Lower lobe of right lung (tissue), 2 donors: ENCODE results near the gene PRMT9. TPM values are rescaled to one million over a fixed set of nuclear protein-coding genes. Genes with fewer than 3 reads are reported as not detected.

Experiments used
- ATAC-seq, 2 donors: fragments of 200-7000 bp; cut with Tn5 transposase; one replicate each; pipeline ENCODE4 v1.9.1; 2020 to 2022; ENCODE audit warnings: mild to moderate bottlenecking in 2 of 2, moderate library complexity in 2 of 2
- DNase-seq: peaks from one replicate; pipeline ENCODE4 v3.0.0-alpha.2; 2020
- H3K27ac ChIP-seq: fragments of 200-600 bp; one replicate; pipeline ENCODE4 v1.8.0; 2022
- H3K27me3 ChIP-seq: fragments of 200-600 bp; one replicate; pipeline ENCODE4 v1.8.0; 2022; ENCODE audit warnings: low read depth
- H3K36me3 ChIP-seq: fragments of 200-600 bp; one replicate; pipeline ENCODE4 v1.8.0; 2022; ENCODE audit warnings: mild to moderate bottlenecking
- H3K4me1 ChIP-seq: fragments of 200-600 bp; one replicate; pipeline ENCODE4 v1.8.0; 2022
- H3K4me3 ChIP-seq: fragments of 200-600 bp; one replicate; pipeline ENCODE4 v1.8.0; 2022; ENCODE audit warnings: mild to moderate bottlenecking
- H3K9me3 ChIP-seq: fragments of 200-600 bp; one replicate; pipeline ENCODE4 v1.8.0; 2022
- intact Hi-C: fragments of 100-400 bp; cut with DNase I; formaldehyde crosslinking; loops from one replicate; pipeline ENCODE4 v1.11.0; 2022
- total RNA-seq: library from RNA; stranded (reverse); fragmentation: NEBNext Ultra II Directional; extraction: Animal tissue kit (Norgen Biotek cat#: 25700); gene quantifications from one replicate; pipeline ENCODE4 v1.2.1, GENCODE V29; 2021
- TF ChIP-seq, protein P1 (sequence below): fragments of 200-600 bp; IDR thresholded peaks from one replicate; pipeline ENCODE4 v1.8.0; 2022; ENCODE audit warnings: antibody characterized with exemption, mild to moderate bottlenecking
- donor health status: DM: no; HTN: yes; CAD: no; lungs with severe emphysema.

PRMT9 gene
- total RNA-seq, 1 donor from 2014 or later: 9.4 TPM

DNA sequence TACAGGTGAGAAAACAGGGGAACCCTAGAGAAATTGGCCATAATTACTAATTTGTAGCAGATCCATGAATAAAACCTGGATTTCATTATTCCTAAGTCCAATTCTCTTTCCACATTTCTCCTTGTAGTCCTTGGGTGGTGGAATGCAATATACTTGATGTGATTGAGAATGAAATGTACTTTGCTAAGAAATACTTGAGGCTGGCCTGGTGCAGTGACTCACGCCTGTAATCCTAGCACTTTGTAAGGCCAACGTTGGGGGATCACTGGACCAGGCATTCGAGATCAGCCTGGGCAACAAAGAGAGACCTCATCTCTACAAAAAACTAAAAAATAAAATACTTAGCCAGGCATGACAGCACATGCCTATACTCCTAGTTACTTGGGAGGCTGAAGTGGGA lies 50.9 kb downstream of the PRMT9 start:
- H3K36me3 ChIP-seq: peaks cover 98% of the 10 kb centered on the region
- DNase-seq (no peak), ATAC-seq (peak in 1 of 2 donors; percentile 64)
- TF ChIP-seq, protein P1, sequence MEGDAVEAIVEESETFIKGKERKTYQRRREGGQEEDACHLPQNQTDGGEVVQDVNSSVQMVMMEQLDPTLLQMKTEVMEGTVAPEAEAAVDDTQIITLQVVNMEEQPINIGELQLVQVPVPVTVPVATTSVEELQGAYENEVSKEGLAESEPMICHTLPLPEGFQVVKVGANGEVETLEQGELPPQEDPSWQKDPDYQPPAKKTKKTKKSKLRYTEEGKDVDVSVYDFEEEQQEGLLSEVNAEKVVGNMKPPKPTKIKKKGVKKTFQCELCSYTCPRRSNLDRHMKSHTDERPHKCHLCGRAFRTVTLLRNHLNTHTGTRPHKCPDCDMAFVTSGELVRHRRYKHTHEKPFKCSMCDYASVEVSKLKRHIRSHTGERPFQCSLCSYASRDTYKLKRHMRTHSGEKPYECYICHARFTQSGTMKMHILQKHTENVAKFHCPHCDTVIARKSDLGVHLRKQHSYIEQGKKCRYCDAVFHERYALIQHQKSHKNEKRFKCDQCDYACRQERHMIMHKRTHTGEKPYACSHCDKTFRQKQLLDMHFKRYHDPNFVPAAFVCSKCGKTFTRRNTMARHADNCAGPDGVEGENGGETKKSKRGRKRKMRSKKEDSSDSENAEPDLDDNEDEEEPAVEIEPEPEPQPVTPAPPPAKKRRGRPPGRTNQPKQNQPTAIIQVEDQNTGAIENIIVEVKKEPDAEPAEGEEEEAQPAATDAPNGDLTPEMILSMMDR: no peak
- no peak overlapping the region for H3K27ac ChIP-seq
- no peaks in the 10 kb centered on the region for H3K4me1 ChIP-seq
- intact Hi-C loops: no loop called here
- no peaks in the 10 kb centered on the region for H3K27me3 ChIP-seq
- H3K9me3 ChIP-seq: no peaks in the 10 kb centered on the region
- H3K4me3 ChIP-seq: no peak overlapping the region

- Histone ChIP-seq H3K4me3 (no peak overlapping the region), H3K9me3 (no peaks in the 10 kb centered on the region), H3K27ac (no peak overlapping the region), H3K27me3 (no peaks in the 10 kb centered on the region), H3K36me3 (peaks cover 98% of the 10 kb centered on the region), H3K4me1 (no peaks in the 10 kb centered on the region)
- ATAC-seq (no peak), DNase-seq (no peak)
- intact Hi-C loops: no loop called here
- TF ChIP-seq, protein P1: no peak
Measured at GRCh38 chr4:147629783-147630730, 53.9 kb downstream of the PRMT9 start.

DNA sequence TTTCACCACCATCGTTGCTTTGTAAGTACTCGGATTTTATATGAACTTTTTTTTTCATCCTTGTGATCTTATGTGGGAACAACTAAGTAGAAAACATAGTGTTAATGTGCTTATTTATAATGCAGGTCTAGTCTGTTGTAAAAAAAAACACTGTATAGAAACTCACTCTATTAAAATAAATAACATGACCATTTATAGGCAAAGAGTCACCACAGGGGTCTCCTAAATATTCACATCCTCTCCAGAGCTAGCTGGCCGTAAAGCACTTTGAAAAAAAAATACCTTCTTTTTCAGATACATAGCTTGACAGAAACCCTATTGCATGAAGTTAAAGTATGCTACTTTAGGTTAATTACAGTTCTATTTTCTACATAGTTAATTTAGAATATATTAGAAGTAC lies 55.5 kb downstream of the PRMT9 start:
- Histone ChIP-seq H3K9me3 (no peaks in the 10 kb centered on the region), H3K4me1 (no peaks in the 10 kb centered on the region), H3K36me3 (peaks cover 98% of the 10 kb centered on the region), H3K27ac (no peak overlapping the region), H3K4me3 (no peak overlapping the region), H3K27me3 (no peaks in the 10 kb centered on the region)
- TF ChIP-seq, protein P1: no peak
- intact Hi-C loops: no loop called here
- ATAC-seq (no peak), DNase-seq (no peak)

DNA sequence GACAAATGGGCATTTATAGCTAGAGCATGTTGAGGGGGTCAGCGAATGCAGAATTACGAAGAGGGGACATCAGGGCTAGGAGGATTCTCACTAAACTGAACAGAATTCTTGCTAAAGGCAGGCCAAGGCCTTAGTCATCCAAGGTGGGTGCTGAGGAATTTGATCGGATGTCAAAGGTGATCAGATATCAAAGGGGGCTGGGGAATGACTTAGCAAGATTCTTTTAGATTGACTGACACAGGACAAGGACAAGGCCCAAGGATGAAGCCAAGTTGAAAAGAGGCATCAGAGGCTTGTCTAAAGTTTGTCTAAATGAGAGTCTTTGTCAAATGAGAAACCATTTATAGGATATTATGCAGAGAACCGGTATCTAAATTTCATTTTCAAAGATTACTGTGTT lies 57.1 kb downstream of the PRMT9 start:
- peaks cover 96% of the 10 kb centered on the region for H3K36me3 ChIP-seq
- no peak overlapping the region for H3K4me3 ChIP-seq
- DNase-seq: no peak
- ATAC-seq: no peak
- intact Hi-C loops: no loop called here
- peaks cover 2% of the 10 kb centered on the region for H3K4me1 ChIP-seq
- H3K27ac ChIP-seq: no peak overlapping the region
- TF ChIP-seq, protein P1: no peak
- no peaks in the 10 kb centered on the region for H3K9me3 ChIP-seq
- no peaks in the 10 kb centered on the region for H3K27me3 ChIP-seq

DNA sequence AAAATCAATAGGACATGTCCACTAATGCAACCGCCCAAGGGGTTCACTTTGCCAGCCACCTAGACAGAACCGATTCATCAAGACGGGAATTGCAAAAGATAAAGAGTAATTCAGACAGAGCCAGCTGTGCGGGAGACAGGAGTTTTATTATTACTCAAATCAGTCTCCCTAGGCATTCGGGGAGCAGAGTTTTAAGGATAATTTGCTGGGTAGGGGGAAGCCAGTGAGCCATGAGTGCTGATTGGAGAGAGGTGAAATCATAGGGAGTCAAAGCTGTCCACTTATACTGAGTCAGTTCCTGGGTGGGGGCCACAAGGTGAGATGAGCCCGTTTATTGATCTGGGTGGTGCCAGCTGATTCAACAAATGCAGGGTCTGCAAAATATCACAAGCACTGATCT lies 58.2 kb downstream of the PRMT9 start:
- DNase-seq: no peak
- Histone ChIP-seq H3K27ac (no peak overlapping the region), H3K4me3 (no peak overlapping the region), H3K36me3 (peaks cover 90% of the 10 kb centered on the region), H3K4me1 (peaks cover 14% of the 10 kb centered on the region), H3K27me3 (no peaks in the 10 kb centered on the region), H3K9me3 (no peaks in the 10 kb centered on the region)
- intact Hi-C loops: no loop called here
- TF ChIP-seq, protein P1: no peak
- no peak for ATAC-seq
